Right cardiac atrium (tissue), 5 donors: ENCODE results near the gene GAB2. TPM values are rescaled to one million over a fixed set of nuclear protein-coding genes. Genes with fewer than 3 reads are reported as not detected.
"Not testable (repeated sequence)": the region's sequence is repeated elsewhere in the genome, so short reads cannot be mapped to it uniquely, and the experiment has no call there.

Source experiments
- ATAC-seq, 2 donors: fragments of 200-7000 bp; cut with Tn5 transposase; one replicate each; pipeline versions ENCODE4 v1.8.0 to v1.9.1; 2020; ENCODE audit warnings: moderate library complexity in 2 of 2, mild to moderate bottlenecking in 1 of 2
- DNase-seq, 3 donors: peaks; one replicate each; pipeline ENCODE4 v3.0.0-alpha.2; 2020
- H3K27ac ChIP-seq: one replicate; pipeline ENCODE4 v1.5.1; 2013; ENCODE audit warnings: mild to moderate bottlenecking, low read length, control low read depth, moderate library complexity
- H3K27me3 ChIP-seq: one replicate; pipeline ENCODE4 v1.6.1; 2013; ENCODE audit not compliant: control insufficient read depth, insufficient read depth
- H3K4me1 ChIP-seq: one replicate; pipeline ENCODE4 v1.6.1; 2013; ENCODE audit warnings: low read length; ENCODE audit not compliant: control insufficient read depth, insufficient read depth
- H3K4me3 ChIP-seq: one replicate; pipeline ENCODE4 v1.5.1; 2013; ENCODE audit warnings: low read length, control low read depth
- H3K9me3 ChIP-seq: one replicate; pipeline ENCODE4 v1.6.1; 2013; ENCODE audit warnings: low read length; ENCODE audit not compliant: control insufficient read depth
- WGBS: extraction: QIAGEN DNeasy Blood & Tissue Kit; methylation state at CpG from one replicate; pipeline ENCODE4 v1.1.7; 2013; 5-methylcytosine and 5-hydroxymethylcytosine counted together
- intact Hi-C, 4 donors: fragments of 100-400 bp; cut with DNase I; formaldehyde crosslinking; loops; one replicate each; pipeline versions ENCODE4 v1.11.0 to v1.14.0; 2022 to 2023
- polyA plus RNA-seq: library from polyadenylated mRNA; stranded (reverse); fragments of 200-250 nt; gene quantifications from one replicate; pipeline ENCODE4 v1.2.3, GENCODE V29; 2013
- total RNA-seq, 4 donors: library from RNA; stranded (reverse); fragmentation: NEBNext Ultra II Directional; extraction: Animal tissue kit (Norgen Biotek cat#: 25700); gene quantifications; one replicate each; pipeline ENCODE4 v1.2.1, GENCODE V29; 2021
- donor health status: healthy with polysubstance abuse.
- donor health status: DM: no; HTN: yes; CAD: no.
- donor health status: DM: no; HTN: no; CAD: no.
- donor health status: DM: no; HTN: yes; CAD: no; lungs with severe emphysema.
- donor health status: DM: yes; HTN: yes; CAD: no.

Gene GAB2
- total and polyA plus RNA-seq, 5 donors: 7.5 to 37.3 (median 23.4) TPM

- peaks cover 10% of the 10 kb centered on the region for H3K4me1 ChIP-seq
- no peak for DNase-seq
- 98% methylated on average over 3 of the region's 3 CpGs for WGBS
- H3K9me3 ChIP-seq: no peaks in the 10 kb centered on the region
- H3K27ac ChIP-seq: no peak overlapping the region
- no peak overlapping the region for H3K4me3 ChIP-seq
- peak; percentile 43 to 58 for ATAC-seq
- H3K27me3 ChIP-seq: no peaks in the 10 kb centered on the region
- intact Hi-C loops: loop anchor here (5.0 to 10.0 kb wide), 5 partner anchors 186 to 336 kb away; partner anchors contain the start of gene GAB2 (in 2 of the 4)
These were observed 189.2 kb downstream of the GAB2 start for GRCh38 chr11:78228467-78228866.

GRCh38 chr11:78227921-78228320 lies 189.7 kb downstream of the GAB2 start:
- DNase-seq: no peak
- 93% methylated on average over 4 of the region's 4 CpGs for WGBS
- H3K4me3 ChIP-seq: no peak overlapping the region
- H3K9me3 ChIP-seq: no peaks in the 10 kb centered on the region
- no peak for ATAC-seq
- intact Hi-C loops: loop anchor here (5.0 to 10.0 kb wide), 5 partner anchors 187 to 337 kb away; partner anchors contain the start of gene GAB2 (in 2 of the 4)
- no peaks in the 10 kb centered on the region for H3K27me3 ChIP-seq
- H3K27ac ChIP-seq: no peak overlapping the region
- peaks cover 10% of the 10 kb centered on the region for H3K4me1 ChIP-seq

GRCh38 chr11:78226684-78227680 lies 190.6 kb downstream of the GAB2 start:
- 94% methylated on average over 12 of the region's 12 CpGs for WGBS
- DNase-seq (no peak), ATAC-seq (no peak)
- Histone ChIP-seq H3K27ac (no peak overlapping the region), H3K9me3 (no peaks in the 10 kb centered on the region), H3K4me3 (no peak overlapping the region), H3K4me1 (peaks cover 10% of the 10 kb centered on the region), H3K27me3 (no peaks in the 10 kb centered on the region)
- intact Hi-C loops: loop anchor here (5.0 to 10.0 kb wide), 5 partner anchors 188 to 338 kb away; partner anchors contain the start of gene GAB2 (in 2 of the 4)

- no peak for DNase-seq
- 95% methylated on average over 7 of the region's 7 CpGs for WGBS
- H3K4me1 ChIP-seq: no peaks in the 10 kb centered on the region
- H3K27me3 ChIP-seq: no peaks in the 10 kb centered on the region
- intact Hi-C loops: loop anchor here (5.0 to 10.0 kb wide), 5 partner anchors 190 to 340 kb away; partner anchors contain the start of gene GAB2 (in 2 of the 4)
- no peaks in the 10 kb centered on the region for H3K9me3 ChIP-seq
- no peak overlapping the region for H3K27ac ChIP-seq
- ATAC-seq: no peak
- no peak overlapping the region for H3K4me3 ChIP-seq
These were observed 192.7 kb downstream of the GAB2 start for GRCh38 chr11:78224906-78225420.

GRCh38 chr11:78224506-78224905 lies 193.1 kb downstream of the GAB2 start:
- no peak overlapping the region for H3K4me3 ChIP-seq
- H3K27me3 ChIP-seq: no peaks in the 10 kb centered on the region
- DNase-seq (no peak), ATAC-seq (no peak)
- H3K9me3 ChIP-seq: no peaks in the 10 kb centered on the region
- intact Hi-C loops: loop anchor here in 3 of 4 donors (10.0 kb wide), 2 partner anchors 190 to 340 kb away; partner anchors contain the start of gene GAB2 (in 1 of the 3)
- no peaks in the 10 kb centered on the region for H3K4me1 ChIP-seq
- H3K27ac ChIP-seq: no peak overlapping the region
- 93% methylated on average over 4 of the region's 4 CpGs for WGBS

- ATAC-seq (no peak), DNase-seq (no peak)
- WGBS: 87% methylated on average over 9 of the region's 9 CpGs
- Histone ChIP-seq H3K9me3 (no peaks in the 10 kb centered on the region), H3K27me3 (no peaks in the 10 kb centered on the region), H3K4me3 (no peak overlapping the region), H3K4me1 (no peaks in the 10 kb centered on the region), H3K27ac (no peak overlapping the region)
- intact Hi-C loops: loop anchor here in 3 of 4 donors (10.0 kb wide), 2 partner anchors 191 to 341 kb away; partner anchors contain the start of gene GAB2 (in 1 of the 3)
These were observed 194.2 kb downstream of the GAB2 start for GRCh38 chr11:78223320-78223954.

GRCh38 chr11:78222726-78223125 lies 194.9 kb downstream of the GAB2 start:
- 75% methylated on average over 10 of the region's 10 CpGs for WGBS
- H3K9me3 ChIP-seq, H3K4me1 ChIP-seq, H3K27me3 ChIP-seq, H3K27ac ChIP-seq, H3K4me3 ChIP-seq, ATAC-seq: not testable (repeated sequence)
- intact Hi-C loops: loop anchor here in 3 of 4 donors (10.0 kb wide), 2 partner anchors 192 to 342 kb away; partner anchors contain the start of gene GAB2 (in 1 of the 3)
- DNase-seq: peak in 1 of 3 donors; percentile 62

GRCh38 chr11:78221396-78222315 lies 196.0 kb downstream of the GAB2 start:
- intact Hi-C loops: loop anchor here in 3 of 4 donors (10.0 kb wide), 2 partner anchors 193 to 343 kb away; partner anchors contain the start of gene GAB2 (in 1 of the 3)
- Histone ChIP-seq H3K27ac (no peak overlapping the region), H3K9me3 (no peaks in the 10 kb centered on the region), H3K27me3 (no peaks in the 10 kb centered on the region), H3K4me3 (no peak overlapping the region), H3K4me1 (no peaks in the 10 kb centered on the region)
- ATAC-seq: no peak
- DNase-seq: no peak
- 72% methylated on average over 13 of the region's 13 CpGs for WGBS

GRCh38 chr11:78220218-78221157 lies 197.1 kb downstream of the GAB2 start:
- WGBS: 94% methylated on average over 14 of the region's 14 CpGs
- ATAC-seq: no peak
- Histone ChIP-seq H3K27ac (no peak overlapping the region), H3K9me3 (no peaks in the 10 kb centered on the region), H3K27me3 (no peaks in the 10 kb centered on the region), H3K4me3 (no peak overlapping the region), H3K4me1 (no peaks in the 10 kb centered on the region)
- intact Hi-C loops: loop anchor here in 3 of 4 donors (10.0 kb wide), 2 partner anchors 194 to 344 kb away; partner anchors contain the start of gene GAB2 (in 1 of the 3)
- peak in 1 of 3 donors; percentile 30 for DNase-seq
